RPMI7951 (cell line): Measurements from ENCODE around the gene MAP3K20. TPM values are rescaled to one million over a fixed set of nuclear protein-coding genes. Genes with fewer than 3 reads are reported as not detected.
"Not testable (repeated sequence)": the region's sequence is repeated elsewhere in the genome, so short reads cannot be mapped to it uniquely, and the experiment has no call there.

Experiments used
- DNase-seq: peaks from one replicate; pipeline ENCODE4 v3.0.0-alpha.2; 2012; ENCODE audit warnings: low read depth
- total RNA-seq: library from RNA; depleted of rRNA; stranded (reverse); fragments of >200 nt; shearing (Covaris generic); gene quantifications from 2 replicates; pipeline ENCODE4 v1.2.3, GENCODE V29; 2014

The MAP3K20 gene
- total RNA-seq, 1 experiment from 2014 or later: 46.0 TPM

DNA sequence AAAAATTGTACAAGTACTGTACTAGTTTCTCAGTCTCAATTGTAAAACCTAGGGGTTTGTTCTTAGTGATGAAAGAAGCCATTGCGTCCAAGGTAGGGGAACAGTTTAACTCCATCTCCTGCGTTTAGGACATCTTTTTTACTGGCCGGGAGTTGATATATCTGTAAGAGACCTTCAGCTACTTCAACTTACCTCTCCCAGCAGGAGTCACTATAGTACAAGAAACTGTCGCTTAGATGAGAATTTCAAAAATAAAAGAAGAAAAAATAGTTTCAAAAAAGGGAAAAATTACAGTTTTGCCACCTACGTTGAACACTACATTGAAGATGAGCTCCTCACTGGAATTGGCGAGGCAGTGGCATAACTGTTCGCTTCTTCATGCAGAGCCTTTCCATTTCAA lies 122.7 kb downstream of the MAP3K20 start:
- no peak for DNase-seq

DNA sequence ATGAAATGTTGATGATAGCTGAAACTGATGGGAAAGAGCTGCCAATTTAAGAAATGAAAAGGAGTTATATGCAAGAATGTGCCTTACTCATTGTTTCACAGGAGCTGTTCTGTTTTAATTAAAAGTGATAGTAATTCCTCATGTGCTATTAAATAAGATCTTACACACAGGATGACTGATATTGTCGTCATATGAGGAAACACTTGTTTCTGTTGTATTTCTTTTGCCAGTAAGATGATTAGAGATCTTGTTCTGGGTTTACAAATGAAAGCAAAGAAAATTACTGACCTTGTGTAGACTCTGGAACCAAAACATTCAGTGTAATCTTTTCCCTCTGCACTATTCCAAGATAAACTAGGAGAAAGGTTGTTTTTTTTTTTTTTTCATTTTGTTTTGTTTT lies 123.6 kb downstream of the MAP3K20 start:
- DNase-seq: no peak

DNA sequence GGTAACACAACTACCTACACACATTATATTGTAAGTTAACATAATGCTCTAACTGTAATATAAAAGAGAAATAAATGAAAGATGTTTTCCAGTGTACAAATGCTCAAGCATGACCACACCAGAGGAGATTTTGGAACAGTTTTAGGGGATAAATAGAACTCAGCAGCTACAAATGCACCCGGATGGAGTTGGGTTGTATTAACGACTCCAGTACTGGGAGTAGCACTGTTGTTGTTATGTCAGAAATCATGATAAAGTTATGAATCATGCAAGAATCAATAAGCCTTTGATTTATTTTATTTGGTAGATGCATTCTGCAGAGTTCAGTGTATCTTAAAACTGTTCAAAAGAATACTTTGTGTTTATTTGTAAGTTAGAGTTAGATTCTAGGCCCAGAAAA lies 126.9 kb downstream of the MAP3K20 start:
- DNase-seq: no peak

DNA sequence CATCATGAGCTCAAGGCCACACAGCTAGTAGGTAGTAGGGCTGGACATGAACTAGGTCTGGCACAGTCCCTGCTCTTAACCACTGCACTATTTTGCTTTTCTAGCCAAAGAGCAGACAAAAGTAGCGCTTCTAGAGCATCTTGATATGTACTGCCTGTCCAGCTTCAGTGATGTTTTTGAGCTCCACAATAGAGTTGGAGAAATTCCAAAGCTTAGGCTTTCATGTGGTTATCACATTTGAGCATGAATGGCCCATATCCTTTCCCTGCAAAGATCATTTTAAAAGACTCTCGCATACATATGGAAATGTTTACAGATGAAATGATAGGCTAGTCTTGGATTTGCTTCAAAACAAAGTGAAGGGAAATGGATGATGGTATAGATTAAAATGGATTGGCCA lies 128.7 kb downstream of the MAP3K20 start:
- peak; percentile 79 for DNase-seq

DNA sequence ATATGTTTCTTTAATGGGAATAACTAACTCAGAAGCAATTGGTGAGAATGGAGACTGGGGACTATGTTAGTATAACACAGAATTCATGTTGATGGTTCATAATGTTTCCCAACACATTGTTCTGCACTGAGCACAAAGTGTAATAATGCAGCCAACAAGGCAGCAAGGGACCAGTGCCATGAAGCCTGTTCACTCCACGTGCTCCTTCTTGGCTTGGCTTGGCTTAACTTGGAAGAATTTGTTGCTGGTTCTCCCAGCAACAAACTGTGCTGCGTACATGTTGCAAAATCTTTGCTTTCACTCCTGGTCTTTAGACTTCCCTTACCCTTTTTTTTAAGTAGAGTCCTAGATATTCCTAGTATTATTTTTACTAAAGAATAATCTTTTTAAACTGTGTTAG lies 129.7 kb downstream of the MAP3K20 start:
- no peak for DNase-seq

DNA sequence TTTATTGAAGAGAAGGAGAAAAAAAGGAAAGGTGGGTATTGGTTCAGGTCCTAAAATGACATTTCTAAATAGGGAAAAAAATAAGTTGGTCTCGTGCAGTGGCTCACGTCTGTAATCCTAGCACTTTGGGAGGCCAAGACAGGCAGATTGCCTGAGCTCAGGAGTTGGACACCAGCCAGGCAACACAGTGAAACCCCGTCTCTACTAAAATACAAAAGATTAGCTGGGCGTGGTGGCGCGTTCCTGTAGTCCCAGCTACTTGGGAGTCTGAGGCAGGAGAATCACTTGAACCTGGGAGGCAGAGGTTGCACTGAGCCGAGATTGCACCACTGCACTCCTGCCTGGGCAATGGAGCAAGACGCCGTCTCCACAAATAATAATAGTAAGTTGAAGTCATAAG lies 131.5 kb downstream of the MAP3K20 start:
- DNase-seq: not testable (repeated sequence)

DNA sequence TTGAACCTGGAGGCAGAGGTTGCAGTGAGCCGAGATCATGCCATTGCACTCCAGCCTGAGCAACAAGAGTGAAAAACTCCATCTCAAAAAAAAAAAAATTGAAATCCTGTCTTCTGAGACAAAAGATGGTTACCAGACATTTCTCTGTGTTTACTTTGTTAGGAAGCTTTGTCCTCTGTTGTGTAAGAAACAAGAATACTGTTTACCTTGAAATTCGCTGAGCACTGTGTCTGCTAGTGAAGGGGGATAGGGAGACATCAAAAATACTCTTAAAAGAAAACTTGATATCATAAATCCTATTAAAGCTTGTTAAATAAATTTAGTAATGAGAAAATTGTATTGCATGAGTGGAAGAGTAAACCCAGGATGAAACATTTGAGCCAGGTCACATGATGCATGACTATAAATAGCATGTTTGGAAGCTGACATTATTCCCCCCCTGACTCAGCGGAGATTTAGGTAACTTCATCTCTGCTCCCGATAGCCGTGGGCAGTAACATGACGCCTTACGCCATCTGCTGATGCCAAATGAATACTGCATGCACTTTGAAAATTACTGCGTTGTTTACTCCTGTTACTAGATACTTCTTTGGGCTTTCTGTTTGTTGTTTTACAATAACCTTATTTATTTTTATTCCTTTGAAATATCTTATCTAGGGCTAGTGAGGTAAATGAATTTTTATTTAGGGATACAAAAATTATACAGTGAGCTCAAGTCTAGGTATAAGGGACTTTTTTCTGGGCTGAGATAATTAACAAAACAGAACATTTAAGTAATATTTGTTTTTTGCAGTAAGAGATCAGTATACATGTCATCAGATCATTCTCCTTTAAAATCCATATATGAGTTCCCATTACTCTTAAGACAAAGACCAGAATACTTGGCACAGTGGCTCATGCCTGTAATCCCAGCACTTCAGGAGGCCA lies 134.9 kb downstream of the MAP3K20 start:
- DNase-seq: peak; percentile 91

DNA sequence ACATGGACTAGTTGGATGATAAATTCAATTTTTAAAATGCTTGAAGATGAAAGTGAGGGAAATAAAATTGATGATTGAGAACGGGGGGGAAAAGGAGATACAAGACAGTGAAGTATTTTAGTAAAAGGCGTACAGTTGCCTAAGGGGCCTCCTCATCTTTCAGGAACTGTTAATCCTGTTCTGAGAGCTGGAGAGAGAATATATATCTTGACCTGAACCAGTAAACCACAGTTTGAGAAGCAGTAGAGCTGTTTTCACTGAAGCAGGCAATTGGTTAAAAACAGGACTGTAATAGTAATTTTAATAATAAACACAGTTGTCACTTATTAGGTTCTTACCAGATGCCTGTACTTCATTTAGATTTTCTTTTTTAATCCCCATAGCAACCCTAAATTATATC lies 137.5 kb downstream of the MAP3K20 start:
- DNase-seq: no peak

DNA sequence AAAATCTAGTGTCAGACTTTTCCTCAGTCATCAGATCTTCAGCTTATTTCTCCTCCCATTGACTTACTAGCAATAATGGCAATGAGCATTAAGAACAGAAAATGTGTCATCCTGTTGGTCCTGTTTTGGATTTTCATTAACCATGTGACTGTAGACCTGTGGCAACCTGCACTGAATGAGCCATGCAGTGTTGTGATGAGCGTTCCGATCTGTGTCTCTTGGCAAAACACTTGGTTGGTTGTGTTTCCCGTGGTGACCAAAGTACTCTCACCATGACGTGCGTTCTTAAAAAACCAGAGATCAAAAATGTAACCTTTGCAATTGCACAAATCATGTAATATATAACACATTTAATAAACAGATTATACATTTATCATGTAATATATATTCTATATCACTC lies 138.6 kb downstream of the MAP3K20 start:
- DNase-seq: no peak

DNA sequence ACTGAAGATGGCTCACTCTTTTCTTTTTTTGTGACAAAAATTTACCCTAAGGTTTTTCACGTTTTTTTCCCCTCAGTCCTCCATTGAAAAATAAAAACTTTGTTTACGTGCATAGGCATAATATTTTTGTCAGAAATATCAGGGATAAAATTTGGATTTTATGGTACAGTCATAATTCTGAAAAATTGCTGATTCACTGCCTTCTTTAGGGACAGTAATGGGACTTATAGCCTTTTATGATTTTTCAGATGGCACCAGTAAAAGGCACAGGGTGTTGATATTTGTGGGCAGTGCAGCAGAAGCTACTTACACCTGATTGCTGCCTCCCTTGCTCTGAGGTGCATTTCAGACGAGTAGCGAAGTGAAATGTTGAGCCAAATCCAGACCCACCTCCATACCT lies 139.7 kb downstream of the MAP3K20 start:
- no peak for DNase-seq

DNA sequence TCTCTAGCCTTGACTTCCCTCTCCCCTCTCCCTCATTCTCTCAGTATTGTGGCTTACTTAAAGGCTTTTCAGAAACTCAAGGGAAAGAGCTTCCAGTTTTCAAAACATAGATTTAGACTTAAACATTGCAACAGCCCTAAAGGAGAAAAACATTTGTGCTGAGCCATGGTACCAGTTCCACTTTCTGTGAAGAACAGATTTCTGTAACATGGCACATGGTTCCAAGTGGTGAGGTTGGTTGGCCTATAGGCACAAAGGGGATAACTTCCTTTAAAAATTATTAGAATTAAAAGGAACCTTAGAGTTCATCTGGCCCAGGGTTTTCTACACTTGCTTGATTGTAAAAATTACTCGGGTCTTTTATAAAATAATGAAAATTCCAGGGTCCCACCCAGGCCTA lies 140.4 kb downstream of the MAP3K20 start:
- DNase-seq: no peak

DNA sequence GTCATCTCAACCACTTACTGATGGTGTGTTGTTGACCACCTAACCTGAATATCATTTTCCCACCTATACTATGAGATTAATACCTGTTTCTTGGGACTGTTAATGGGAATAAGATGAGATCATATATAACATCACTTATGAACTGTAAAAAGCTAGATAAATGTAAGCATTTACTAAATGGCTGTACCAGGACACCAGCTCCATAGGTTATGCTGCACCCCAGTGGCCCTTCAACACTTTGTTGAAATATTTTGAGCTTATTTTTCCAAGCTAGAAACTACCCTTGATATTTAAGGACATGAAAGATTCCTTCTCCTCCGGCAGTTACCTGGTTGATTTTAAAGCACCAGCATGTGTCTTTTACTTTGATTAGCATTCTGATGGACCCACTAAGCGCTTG lies 141.0 kb downstream of the MAP3K20 start:
- DNase-seq: no peak

DNA sequence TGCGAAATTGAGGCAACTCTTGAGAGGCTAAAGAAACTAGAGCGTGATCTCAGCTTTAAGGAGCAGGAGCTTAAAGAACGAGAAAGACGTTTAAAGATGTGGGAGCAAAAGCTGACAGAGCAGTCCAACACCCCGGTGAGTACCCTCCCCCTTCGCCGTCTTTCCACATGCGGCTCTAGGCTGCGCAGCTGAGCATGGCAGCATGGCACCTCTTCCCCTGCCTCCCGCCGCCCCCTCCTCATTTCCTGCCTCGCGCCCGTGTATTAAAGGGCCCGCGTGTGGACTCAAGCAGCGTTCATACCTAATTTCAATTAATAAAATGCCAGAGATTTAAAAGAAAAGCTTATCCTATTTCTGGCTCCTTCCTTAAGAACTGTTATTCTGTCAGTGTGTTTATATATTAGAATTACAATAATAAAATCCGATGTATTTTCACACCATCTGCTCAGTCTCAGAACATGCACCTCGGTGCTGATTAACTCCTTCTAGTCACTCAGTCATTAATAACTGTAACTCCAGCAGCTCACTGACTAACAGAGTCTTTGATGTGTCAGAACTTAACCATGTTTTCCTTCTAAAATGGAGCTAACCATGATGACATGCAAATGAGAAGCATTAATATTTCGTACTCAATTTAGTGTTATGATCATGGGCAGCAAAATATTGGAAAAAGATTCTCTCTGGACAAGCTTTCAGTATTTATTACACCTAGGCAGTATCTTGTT lies 141.6 kb downstream of the MAP3K20 start:
- DNase-seq: no peak

DNA sequence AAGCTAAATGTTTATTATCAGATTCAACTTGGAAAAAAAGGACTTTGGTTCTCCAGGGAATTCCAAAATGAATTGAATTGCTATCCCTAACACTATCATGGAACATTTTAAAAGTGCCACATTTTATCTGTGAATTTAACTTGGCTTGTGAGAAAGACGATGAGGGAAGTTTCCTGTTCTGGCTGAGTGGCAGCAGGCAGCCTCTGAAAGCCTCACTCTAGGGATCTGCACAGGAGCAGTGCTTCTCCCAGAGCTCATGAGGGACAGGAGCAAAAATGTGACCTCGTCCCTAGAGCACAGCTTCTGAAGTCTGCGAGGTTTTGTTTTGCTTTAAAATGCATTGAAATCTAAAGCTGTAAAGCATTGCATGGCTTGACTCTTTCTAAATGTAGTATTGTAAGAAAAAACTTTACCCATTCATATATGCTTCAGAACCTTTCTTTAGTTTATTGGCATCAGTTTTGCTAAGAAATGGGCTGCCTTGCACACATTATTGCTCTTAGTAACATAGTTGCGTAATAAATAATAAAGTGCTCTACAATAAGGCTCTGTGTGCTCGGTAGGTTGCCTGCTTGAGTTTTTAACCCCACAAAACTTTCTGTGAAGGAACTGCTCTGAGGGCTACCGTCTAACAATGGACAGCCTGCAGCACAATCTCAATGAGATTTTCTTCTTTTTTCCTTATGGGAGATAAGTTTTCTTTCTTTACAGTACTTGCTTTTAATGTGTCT lies 142.8 kb downstream of the MAP3K20 start:
- DNase-seq: no peak

DNA sequence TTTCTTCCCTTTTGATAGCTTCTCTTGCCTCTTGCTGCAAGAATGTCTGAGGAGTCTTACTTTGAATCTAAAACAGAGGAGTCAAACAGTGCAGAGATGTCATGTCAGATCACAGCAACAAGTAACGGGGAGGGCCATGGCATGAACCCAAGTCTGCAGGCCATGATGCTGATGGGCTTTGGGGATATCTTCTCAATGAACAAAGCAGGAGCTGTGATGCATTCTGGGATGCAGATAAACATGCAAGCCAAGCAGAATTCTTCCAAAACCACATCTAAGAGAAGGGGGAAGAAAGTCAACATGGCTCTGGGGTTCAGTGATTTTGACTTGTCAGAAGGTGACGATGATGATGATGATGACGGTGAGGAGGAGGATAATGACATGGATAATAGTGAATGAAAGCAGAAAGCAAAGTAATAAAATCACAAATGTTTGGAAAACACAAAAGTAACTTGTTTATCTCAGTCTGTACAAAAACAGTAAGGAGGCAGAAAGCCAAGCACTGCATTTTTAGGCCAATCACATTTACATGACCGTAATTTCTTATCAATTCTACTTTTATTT lies 145.6 kb downstream of the MAP3K20 start:
- DNase-seq: peak; percentile 7

DNA sequence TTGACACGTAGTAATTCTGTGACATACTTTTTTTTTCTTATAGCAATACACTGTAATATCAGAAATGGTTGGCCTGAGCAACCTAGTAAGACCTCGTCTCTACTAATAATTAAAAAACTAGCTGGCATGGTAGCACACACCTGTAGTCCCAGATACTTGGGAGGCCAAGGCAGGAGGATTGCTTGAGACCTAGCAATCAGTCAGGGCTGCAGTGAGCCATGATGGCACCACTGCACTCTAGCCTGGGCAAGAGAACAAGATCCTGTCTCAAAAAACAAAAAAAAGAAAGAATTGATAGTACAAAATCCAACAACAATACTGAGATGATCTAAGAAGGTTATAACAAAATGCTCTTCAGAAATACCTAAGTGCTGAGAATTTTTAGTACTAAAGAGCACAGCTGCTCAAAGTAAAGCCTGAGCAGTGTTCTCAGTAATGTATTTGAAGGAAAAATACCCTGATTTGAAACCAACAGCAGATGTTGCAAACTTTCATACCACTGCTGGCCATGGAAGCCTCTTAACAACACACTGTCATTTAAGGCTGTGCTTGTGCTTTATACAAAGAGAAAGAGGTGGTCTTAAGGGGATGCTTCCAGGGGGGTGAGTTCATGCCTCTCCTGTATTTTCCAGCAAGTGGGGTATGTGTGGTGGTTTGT lies 146.4 kb downstream of the MAP3K20 start:
- DNase-seq: no peak

DNA sequence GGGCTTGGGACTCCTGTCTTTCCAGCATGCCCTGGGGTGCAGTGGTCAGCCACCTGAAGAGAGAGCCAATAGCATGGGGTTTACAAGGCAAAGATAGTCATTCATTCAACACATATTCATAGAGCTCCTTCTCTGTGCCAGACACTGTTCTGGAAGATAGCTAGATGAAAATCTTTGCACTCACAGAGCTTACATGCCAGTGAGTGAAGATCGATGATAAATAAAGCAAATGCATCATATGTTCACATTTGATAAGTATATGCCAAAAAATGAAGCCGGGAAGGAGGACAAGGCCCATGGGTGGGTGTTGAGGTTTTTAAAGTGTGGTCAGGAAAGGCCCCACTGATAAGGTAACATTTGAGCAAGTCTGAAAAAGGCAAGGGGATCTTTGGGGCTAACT lies 148.2 kb downstream of the MAP3K20 start:
- no peak for DNase-seq

DNA sequence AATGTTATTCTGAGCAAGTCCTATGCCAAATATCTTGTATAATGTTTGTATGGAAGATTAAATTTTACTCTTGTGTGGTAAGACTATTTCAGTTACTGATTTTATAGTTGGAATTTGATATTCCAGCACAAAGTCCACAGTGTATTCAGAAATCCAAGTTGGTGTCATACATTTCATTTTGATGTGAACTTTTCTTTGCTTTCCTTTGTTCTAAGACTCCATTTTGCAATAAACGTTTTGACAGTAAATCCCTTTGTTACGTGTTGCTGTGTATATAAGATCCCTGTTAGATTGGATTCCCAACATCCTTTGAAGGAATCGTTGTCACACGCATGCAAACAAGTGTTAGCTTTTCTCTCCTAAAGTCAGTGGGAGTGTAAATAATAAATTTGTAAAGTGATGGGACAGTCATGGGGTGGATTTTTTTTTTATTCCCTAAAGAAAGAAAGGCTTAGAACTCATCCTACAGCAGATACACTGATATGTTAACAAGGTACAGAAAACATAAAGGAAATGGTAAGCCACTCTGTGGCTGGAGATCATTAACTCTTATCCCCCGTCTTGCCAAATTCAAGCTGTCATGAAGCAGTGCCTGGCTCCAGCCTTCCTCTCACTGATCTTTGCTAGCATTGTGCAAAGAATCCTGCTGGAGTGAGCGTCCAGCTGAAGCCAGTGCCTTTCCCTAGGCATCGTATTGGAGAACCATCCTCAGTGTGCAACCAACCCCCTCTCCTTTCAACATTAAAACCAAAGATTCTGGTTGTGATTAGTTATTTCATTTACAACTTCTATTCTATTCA lies 151.5 kb downstream of the MAP3K20 start:
- DNase-seq: no peak

DNA sequence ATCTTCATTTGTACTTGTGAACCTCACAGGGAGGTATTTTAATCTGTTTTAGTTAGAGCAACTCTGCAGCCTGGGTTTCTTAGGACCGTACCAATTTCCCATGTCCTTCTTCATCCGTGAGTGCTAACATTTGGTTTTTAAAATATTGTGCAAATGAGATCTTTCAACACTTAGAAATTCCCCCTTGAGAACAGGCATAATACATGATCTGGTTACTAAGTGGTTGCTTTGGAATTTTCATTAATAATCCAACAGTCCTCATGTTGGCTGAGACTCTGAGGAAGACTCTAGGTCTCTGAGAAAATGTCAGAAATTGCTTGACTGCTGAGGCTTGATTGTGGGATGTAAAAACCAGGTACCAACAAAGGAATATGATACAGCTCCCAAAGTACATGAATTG lies 153.4 kb downstream of the MAP3K20 start:
- DNase-seq: no peak

DNA sequence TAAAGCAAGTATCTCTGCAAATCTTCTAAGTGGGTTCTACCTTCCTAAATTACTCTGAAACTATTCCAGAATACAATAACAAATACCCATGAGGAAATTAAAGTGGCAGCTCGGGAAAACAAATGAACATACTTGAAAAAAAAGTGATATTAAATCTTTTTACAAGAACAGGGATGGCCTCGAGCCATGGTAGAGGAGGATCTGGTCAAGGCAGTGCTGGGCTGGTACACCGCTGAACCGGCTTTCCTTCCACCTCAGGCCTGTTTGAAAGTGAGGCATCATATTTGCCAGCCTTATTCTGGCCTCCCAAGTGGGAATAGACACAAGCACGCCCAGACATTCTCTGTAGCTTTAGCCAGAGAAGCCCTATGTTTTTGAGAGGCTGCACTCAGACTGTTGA lies 154.5 kb downstream of the MAP3K20 start:
- no peak for DNase-seq

DNA sequence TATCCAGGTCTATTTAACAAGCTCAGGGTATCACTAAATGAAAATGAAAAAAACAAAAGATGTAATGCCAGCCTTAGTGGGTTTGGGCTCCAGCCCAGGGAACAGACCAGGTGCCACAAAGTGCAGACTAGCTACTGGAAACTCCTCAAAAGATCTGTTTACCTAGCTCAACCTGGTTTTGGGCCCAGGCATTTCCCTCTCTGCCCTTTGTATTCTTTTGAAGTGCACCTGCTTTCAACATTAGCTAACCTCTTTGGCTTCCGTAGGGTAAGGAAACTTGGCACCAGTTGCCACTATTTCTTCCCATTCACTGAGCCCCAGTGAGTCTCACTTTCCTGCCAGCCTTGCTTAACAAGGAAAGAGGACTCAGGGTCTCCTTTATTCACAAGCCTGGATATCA lies 155.4 kb downstream of the MAP3K20 start:
- DNase-seq: no peak
